ENCODE results near the gene KMT5C.

Gene KMT5C

DNA sequence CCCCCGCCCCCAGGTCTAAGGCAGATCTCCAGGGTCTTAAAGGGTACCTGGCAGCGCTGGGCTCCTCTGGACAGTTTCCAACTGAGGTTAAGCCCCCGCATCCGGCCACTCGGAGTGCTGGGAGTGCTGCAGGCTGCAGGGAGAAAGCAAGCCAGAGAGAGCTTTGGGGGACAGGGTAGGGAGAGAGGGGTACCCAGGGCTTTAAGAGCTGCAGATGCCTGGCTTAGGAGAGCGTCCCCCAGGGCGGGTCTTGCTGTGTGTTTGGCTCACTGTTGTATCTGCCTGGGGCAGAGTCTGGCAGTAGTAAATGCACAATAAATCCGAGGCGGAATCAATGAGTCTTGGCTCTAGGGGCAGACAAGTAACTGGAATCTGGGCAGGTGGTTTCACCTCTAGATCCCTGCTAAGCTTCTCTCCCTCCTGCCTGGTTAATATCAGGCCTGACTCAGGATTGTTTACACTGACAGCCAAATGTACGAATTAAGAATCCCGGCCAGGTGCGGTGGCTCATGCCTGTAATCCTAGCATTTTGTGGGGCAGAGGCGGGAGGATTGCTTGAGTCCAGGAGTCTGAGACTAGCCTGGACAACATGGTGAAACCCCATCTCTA lies 15.6 kb downstream of the KMT5C start:
- Histone ChIP-seq H3F3A (ENCODE audit: low read depth) (no peaks in the 10 kb centered on the region), H4K20me1 (ENCODE audit: insufficient read depth, low read length, poor library complexity, severe bottlenecking) (no peaks in the 10 kb centered on the region), H3K4me2 (ENCODE audit: low read depth, low read length, poor library complexity, severe bottlenecking) (no peak overlapping the region), H3K27me3 (ENCODE audit: insufficient read depth, low read length, poor library complexity, severe bottlenecking) (no peaks in the 10 kb centered on the region), H3K4me3 (ENCODE audit: low read length, poor library complexity, severe bottlenecking) (no peak overlapping the region), H3K9me2 (replicated peaks; ENCODE audit: low read depth, low read length) (no peaks in the 10 kb centered on the region), H3K79me2 (ENCODE audit: insufficient read depth, low read length) (no peaks in the 10 kb centered on the region), H2AFZ (ENCODE audit: low read length) (no peak overlapping the region), H3K9me3 (ENCODE audit: insufficient read depth, low read depth, low read length) (no peaks in the 10 kb centered on the region), H3K4me1 (ENCODE audit: insufficient read depth, low read length, poor library complexity, severe bottlenecking) (no peaks in the 10 kb centered on the region), H3K9ac (ENCODE audit: low read depth, low read length, poor library complexity, severe bottlenecking) (no peak overlapping the region), H3K36me3 (ENCODE audit: insufficient read depth, low read length) (no peaks in the 10 kb centered on the region)
- TF ChIP-seq EZH2phosphoT487 (IDR thresholded peaks at IDR 0.05; ENCODE audit: borderline replicate concordance): no peak
- TF ChIP-seq, protein P1, sequence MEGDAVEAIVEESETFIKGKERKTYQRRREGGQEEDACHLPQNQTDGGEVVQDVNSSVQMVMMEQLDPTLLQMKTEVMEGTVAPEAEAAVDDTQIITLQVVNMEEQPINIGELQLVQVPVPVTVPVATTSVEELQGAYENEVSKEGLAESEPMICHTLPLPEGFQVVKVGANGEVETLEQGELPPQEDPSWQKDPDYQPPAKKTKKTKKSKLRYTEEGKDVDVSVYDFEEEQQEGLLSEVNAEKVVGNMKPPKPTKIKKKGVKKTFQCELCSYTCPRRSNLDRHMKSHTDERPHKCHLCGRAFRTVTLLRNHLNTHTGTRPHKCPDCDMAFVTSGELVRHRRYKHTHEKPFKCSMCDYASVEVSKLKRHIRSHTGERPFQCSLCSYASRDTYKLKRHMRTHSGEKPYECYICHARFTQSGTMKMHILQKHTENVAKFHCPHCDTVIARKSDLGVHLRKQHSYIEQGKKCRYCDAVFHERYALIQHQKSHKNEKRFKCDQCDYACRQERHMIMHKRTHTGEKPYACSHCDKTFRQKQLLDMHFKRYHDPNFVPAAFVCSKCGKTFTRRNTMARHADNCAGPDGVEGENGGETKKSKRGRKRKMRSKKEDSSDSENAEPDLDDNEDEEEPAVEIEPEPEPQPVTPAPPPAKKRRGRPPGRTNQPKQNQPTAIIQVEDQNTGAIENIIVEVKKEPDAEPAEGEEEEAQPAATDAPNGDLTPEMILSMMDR (conservative IDR thresholded peaks at IDR 0.05; ENCODE audit: low read length): no peak

DNA sequence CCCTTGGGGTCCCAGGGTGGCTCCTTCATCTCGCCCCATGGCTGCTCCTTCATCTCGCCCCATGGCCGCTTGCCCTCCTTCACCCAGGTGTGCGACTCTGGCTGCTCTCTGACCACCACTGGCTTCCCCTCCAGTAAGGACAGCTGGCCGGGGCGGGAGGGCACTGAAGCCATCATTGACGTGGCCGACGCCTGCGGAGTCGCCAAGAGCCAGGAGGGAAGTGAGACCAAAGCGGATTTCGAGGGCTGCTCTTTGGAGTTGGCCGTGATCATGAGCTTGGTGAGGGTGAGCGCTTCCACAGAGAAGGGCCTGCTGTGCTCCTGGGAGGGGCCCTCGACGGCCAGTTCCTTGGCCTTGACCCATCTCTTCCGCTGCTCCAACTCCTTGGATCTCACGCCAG lies 18.8 kb downstream of the KMT5C start:
- no peaks in the 10 kb centered on the region for H3K27me3 ChIP-seq (ENCODE audit: insufficient read depth, low read length, poor library complexity, severe bottlenecking)
- H3K4me1 ChIP-seq (ENCODE audit: insufficient read depth, low read length, poor library complexity, severe bottlenecking): no peaks in the 10 kb centered on the region
- no peak overlapping the region for H3K9ac ChIP-seq (ENCODE audit: low read depth, low read length, poor library complexity, severe bottlenecking)
- H4K20me1 ChIP-seq (ENCODE audit: insufficient read depth, low read length, poor library complexity, severe bottlenecking): no peaks in the 10 kb centered on the region
- H3K9me3 ChIP-seq (ENCODE audit: insufficient read depth, low read depth, low read length): no peaks in the 10 kb centered on the region
- H3K4me2 ChIP-seq (ENCODE audit: low read depth, low read length, poor library complexity, severe bottlenecking): no peak overlapping the region
- H3K79me2 ChIP-seq (ENCODE audit: insufficient read depth, low read length): no peaks in the 10 kb centered on the region
- no peaks in the 10 kb centered on the region for H3K36me3 ChIP-seq (ENCODE audit: insufficient read depth, low read length)
- H2AFZ ChIP-seq (ENCODE audit: low read length): no peak overlapping the region
- TF ChIP-seq, protein P1 (conservative IDR thresholded peaks at IDR 0.05; ENCODE audit: low read length): no peak
- no peak for TF ChIP-seq EZH2phosphoT487 (IDR thresholded peaks at IDR 0.05; ENCODE audit: borderline replicate concordance)
- H3K4me3 ChIP-seq (ENCODE audit: low read length, poor library complexity, severe bottlenecking): no peak overlapping the region
- no peaks in the 10 kb centered on the region for H3K9me2 ChIP-seq (replicated peaks; ENCODE audit: low read depth, low read length)
- no peaks in the 10 kb centered on the region for H3F3A ChIP-seq (ENCODE audit: low read depth)

DNA sequence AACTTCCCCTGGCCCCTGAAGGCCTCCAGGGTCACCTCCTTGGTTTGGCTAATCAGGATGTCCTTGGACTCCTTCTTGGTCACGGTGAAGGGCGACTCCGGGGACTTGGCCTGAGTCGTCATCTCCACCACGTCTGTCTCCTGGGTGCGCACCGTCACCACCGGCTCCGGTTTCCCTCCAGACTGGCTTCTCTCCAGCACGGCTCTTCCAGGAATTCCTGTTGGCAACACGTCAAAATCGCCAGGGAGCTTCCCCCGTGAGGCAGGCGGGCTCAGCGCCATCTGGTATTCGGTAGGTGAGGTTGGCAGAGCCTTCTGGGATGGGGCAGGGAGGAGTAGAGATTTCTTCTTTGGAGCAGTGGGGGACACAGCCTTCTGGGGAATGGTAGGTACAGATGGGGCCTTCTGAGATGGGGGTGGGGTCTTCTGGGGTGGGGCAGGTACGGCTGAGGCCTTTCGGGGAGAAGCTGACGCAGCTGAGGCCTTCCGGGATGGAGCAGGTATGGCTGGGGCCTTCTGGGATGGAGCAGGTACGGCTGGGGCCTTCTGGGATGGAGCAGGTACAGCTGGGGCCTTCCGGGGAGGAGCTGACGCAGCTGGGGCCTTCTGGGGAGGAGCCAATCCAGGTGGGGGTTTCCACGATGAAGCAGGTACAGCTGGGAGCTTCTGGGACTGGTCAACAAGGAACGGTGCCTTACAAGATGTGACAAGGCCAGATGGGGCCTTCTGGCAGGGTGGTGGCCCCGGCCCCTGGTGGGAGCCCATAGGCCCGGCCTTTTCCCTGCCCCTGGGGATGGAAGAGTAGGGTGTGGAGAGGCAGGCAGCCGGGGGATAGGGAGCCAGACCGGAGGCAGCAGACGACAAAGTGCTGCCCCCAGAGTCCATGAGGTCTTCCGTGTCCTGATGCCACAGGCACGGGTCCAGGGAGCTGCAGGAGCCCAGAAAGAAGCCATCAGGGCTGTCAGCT lies 19.6 kb downstream of the KMT5C start:
- Histone ChIP-seq H4K20me1 (ENCODE audit: insufficient read depth, low read length, poor library complexity, severe bottlenecking) (no peaks in the 10 kb centered on the region), H3K36me3 (ENCODE audit: insufficient read depth, low read length) (no peaks in the 10 kb centered on the region), H3K9ac (ENCODE audit: low read depth, low read length, poor library complexity, severe bottlenecking) (no peak overlapping the region), H2AFZ (ENCODE audit: low read length) (no peak overlapping the region), H3K4me1 (ENCODE audit: insufficient read depth, low read length, poor library complexity, severe bottlenecking) (no peaks in the 10 kb centered on the region), H3F3A (ENCODE audit: low read depth) (no peaks in the 10 kb centered on the region), H3K9me3 (ENCODE audit: insufficient read depth, low read depth, low read length) (no peaks in the 10 kb centered on the region), H3K9me2 (replicated peaks; ENCODE audit: low read depth, low read length) (no peaks in the 10 kb centered on the region), H3K27me3 (ENCODE audit: insufficient read depth, low read length, poor library complexity, severe bottlenecking) (no peaks in the 10 kb centered on the region), H3K4me2 (ENCODE audit: low read depth, low read length, poor library complexity, severe bottlenecking) (no peak overlapping the region), H3K79me2 (ENCODE audit: insufficient read depth, low read length) (no peaks in the 10 kb centered on the region), H3K4me3 (ENCODE audit: low read length, poor library complexity, severe bottlenecking) (no peak overlapping the region)
- no peak for TF ChIP-seq EZH2phosphoT487 (IDR thresholded peaks at IDR 0.05; ENCODE audit: borderline replicate concordance)
- TF ChIP-seq, protein P1 (conservative IDR thresholded peaks at IDR 0.05; ENCODE audit: low read length): no peak
